LNCaP clone FGC (cell line): ENCODE measurements around the gene LRRC8D.

Experiments used
- DNase-seq: peaks from one replicate; pipeline ENCODE4 v3.0.0-alpha.2; 2011; ENCODE audit warnings: low read depth
- H3K4me3 ChIP-seq: 2 replicates; pipeline ENCODE4 v1.5.1; 2011; ENCODE audit warnings: mild to moderate bottlenecking, low read depth, low read length, control low read depth
- TF ChIP-seq, protein P1 (sequence below): IDR thresholded peaks from 2 replicates; pipeline ENCODE4 v1.5.1; 2012; ENCODE audit warnings: mild to moderate bottlenecking; ENCODE audit not compliant: control insufficient read depth, insufficient read depth; ENCODE audit errors: extremely low read depth

Gene LRRC8D

GRCh38 chr1:89808441-89809117 is 12.3 kb upstream of the LRRC8D start:
- TF ChIP-seq, protein P1, sequence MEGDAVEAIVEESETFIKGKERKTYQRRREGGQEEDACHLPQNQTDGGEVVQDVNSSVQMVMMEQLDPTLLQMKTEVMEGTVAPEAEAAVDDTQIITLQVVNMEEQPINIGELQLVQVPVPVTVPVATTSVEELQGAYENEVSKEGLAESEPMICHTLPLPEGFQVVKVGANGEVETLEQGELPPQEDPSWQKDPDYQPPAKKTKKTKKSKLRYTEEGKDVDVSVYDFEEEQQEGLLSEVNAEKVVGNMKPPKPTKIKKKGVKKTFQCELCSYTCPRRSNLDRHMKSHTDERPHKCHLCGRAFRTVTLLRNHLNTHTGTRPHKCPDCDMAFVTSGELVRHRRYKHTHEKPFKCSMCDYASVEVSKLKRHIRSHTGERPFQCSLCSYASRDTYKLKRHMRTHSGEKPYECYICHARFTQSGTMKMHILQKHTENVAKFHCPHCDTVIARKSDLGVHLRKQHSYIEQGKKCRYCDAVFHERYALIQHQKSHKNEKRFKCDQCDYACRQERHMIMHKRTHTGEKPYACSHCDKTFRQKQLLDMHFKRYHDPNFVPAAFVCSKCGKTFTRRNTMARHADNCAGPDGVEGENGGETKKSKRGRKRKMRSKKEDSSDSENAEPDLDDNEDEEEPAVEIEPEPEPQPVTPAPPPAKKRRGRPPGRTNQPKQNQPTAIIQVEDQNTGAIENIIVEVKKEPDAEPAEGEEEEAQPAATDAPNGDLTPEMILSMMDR = no peak
- DNase-seq = no peak

GRCh38 chr1:89809556-89809955 is 11.3 kb upstream of the LRRC8D start:
- DNase-seq = no peak

More at GRCh38 chr1:89808441-89809117, 12.3 kb upstream of the LRRC8D start:
- H3K4me3 ChIP-seq = no peak overlapping the region

GRCh38 chr1:89810302-89810701 is 10.5 kb upstream of the LRRC8D start:
- no peak for DNase-seq
- H3K4me3 ChIP-seq = no peak overlapping the region
- TF ChIP-seq, protein P1 = no peak

More at GRCh38 chr1:89809556-89809955, 11.3 kb upstream of the LRRC8D start:
- no peak overlapping the region for H3K4me3 ChIP-seq
- TF ChIP-seq, protein P1 = no peak

- no peak overlapping the region for H3K4me3 ChIP-seq
- TF ChIP-seq, protein P1 = no peak
- no peak for DNase-seq
These were observed 10.0 kb upstream of the LRRC8D start for GRCh38 chr1:89810880-89811279.

GRCh38 chr1:89812992-89813391 is 7.8 kb upstream of the LRRC8D start:
- TF ChIP-seq, protein P1 = no peak
- no peak overlapping the region for H3K4me3 ChIP-seq
- DNase-seq = no peak

DNA sequence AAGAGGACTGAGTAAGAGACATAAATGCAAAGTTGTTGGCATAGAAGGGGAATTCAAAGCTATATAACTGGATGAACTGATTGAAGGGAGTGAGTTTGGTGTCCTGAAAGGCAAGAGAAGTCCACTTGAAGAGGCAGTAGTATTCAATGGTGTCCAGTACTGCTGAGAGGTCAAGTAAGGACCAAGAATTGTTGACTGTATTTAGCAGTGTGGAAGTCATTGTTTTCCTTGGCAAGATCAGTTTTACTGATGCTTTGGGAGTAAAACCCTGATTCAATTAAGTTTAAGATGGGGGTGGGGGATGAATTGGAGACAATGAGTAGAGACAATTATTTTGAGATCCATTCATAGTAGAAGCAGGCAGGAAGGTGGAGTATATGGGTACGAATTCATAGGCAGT is 5.8 kb upstream of the LRRC8D start:
- no peak for DNase-seq
- H3K4me3 ChIP-seq = no peak overlapping the region
- TF ChIP-seq, protein P1 = no peak

- no peak overlapping the region for H3K4me3 ChIP-seq
- TF ChIP-seq, protein P1 = no peak
- DNase-seq = no peak
These were observed 5.2 kb upstream of the LRRC8D start for GRCh38 chr1:89815611-89816010.
